Osteoblast (primary cell): ENCODE results near the gene SERPINB4. TPM values are rescaled to one million over a fixed set of nuclear protein-coding genes. Genes with fewer than 3 reads are reported as not detected.

Source experiments
- DNase-seq: peaks from one replicate; pipeline ENCODE4 v3.0.0; 2011; ENCODE audit warnings: low spot score, mixed read lengths; ENCODE audit not compliant: insufficient read length; ENCODE audit errors: missing footprints
- H2AFZ ChIP-seq: 2 replicates; pipeline ENCODE4 v1.6.0; 2011; ENCODE audit warnings: mild to moderate bottlenecking, low read length
- H3K27ac ChIP-seq: 2 replicates; pipeline ENCODE4 v1.5.1; 2011; ENCODE audit warnings: mild to moderate bottlenecking, low read depth, low read length, moderate library complexity
- H3K27me3 ChIP-seq: 2 replicates; pipeline ENCODE4 v1.6.0; 2012; ENCODE audit warnings: mild to moderate bottlenecking, control low read depth, inconsistent platforms, low read length, moderate library complexity; ENCODE audit not compliant: insufficient read depth
- H3K36me3 ChIP-seq: 2 replicates; pipeline ENCODE4 v1.5.1; 2011; ENCODE audit warnings: mild to moderate bottlenecking, low read length, control low read depth, moderate library complexity; ENCODE audit not compliant: insufficient read depth
- H3K4me1 ChIP-seq: 2 replicates; pipeline ENCODE4 v1.5.1; 2011; ENCODE audit warnings: mild to moderate bottlenecking, low read length, control low read depth, moderate library complexity; ENCODE audit not compliant: insufficient read depth
- H3K4me2 ChIP-seq: 2 replicates; pipeline ENCODE4 v1.6.0; 2011; ENCODE audit warnings: mild to moderate bottlenecking, low read length; ENCODE audit not compliant: insufficient read depth
- H3K4me3 ChIP-seq: fragments of 200-600 bp; sonication (generic); 3 replicates; pipeline ENCODE4 v1.5.1; 2012; ENCODE audit warnings: mild to moderate bottlenecking, low read length, inconsistent platforms; ENCODE audit not compliant: insufficient read depth
- H3K79me2 ChIP-seq: 2 replicates; pipeline ENCODE4 v1.6.0; 2012; ENCODE audit warnings: mild to moderate bottlenecking, low read length, control low read depth, inconsistent platforms; ENCODE audit not compliant: insufficient read depth
- H3K9me3 ChIP-seq: 2 replicates; pipeline ENCODE4 v1.5.1; 2011; ENCODE audit warnings: low read depth, low read length, control low read depth
- H4K20me1 ChIP-seq: 2 replicates; pipeline ENCODE4 v1.6.0; 2012; ENCODE audit warnings: mild to moderate bottlenecking, low read length, control low read depth; ENCODE audit not compliant: insufficient read depth
- total RNA-seq: library from RNA; depleted of rRNA; stranded (reverse); fragments of >200 nt; gene quantifications from 2 replicates; pipeline ENCODE4 v1.2.3, GENCODE V29; 2012
- TF ChIP-seq, protein P1 (sequence below): IDR thresholded peaks from 2 replicates; pipeline ENCODE4 v1.5.1; 2011; ENCODE audit warnings: mild to moderate bottlenecking, low read depth, low read length, moderate library complexity; ENCODE audit errors: extremely low read depth

The SERPINB4 gene
- total RNA-seq, 1 donor = not detected

DNA sequence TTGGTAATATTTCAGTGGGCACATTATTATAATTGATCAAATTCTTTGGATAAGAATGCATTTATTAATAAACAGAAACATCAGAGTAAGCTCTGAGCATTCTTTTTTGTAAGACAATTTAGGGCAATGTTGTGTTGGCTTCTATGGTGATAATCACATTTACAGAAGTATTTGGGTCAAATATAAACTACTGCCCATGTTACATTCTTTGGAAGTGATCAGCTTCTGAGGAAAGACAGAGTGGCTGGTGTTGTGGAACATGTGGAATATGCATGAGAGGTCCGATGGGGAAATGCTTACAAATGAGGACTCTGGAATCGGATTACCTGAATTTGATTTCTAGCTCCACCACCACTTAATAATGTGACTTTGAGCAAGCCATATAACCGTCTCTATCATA is 37.5 kb downstream of the SERPINB4 start:
- H3K4me3 ChIP-seq = no peak overlapping the region
- H3K36me3 ChIP-seq = no peaks in the 10 kb centered on the region
- no peaks in the 10 kb centered on the region for H3K79me2 ChIP-seq
- no peak overlapping the region for H3K4me2 ChIP-seq
- DNase-seq = no peak
- H2AFZ ChIP-seq = no peak overlapping the region
- H3K27ac ChIP-seq = no peak overlapping the region
- TF ChIP-seq, protein P1, sequence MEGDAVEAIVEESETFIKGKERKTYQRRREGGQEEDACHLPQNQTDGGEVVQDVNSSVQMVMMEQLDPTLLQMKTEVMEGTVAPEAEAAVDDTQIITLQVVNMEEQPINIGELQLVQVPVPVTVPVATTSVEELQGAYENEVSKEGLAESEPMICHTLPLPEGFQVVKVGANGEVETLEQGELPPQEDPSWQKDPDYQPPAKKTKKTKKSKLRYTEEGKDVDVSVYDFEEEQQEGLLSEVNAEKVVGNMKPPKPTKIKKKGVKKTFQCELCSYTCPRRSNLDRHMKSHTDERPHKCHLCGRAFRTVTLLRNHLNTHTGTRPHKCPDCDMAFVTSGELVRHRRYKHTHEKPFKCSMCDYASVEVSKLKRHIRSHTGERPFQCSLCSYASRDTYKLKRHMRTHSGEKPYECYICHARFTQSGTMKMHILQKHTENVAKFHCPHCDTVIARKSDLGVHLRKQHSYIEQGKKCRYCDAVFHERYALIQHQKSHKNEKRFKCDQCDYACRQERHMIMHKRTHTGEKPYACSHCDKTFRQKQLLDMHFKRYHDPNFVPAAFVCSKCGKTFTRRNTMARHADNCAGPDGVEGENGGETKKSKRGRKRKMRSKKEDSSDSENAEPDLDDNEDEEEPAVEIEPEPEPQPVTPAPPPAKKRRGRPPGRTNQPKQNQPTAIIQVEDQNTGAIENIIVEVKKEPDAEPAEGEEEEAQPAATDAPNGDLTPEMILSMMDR = no peak
- no peaks in the 10 kb centered on the region for H4K20me1 ChIP-seq
- H3K27me3 ChIP-seq = no peaks in the 10 kb centered on the region
- no peaks in the 10 kb centered on the region for H3K9me3 ChIP-seq
- H3K4me1 ChIP-seq = no peaks in the 10 kb centered on the region

DNA sequence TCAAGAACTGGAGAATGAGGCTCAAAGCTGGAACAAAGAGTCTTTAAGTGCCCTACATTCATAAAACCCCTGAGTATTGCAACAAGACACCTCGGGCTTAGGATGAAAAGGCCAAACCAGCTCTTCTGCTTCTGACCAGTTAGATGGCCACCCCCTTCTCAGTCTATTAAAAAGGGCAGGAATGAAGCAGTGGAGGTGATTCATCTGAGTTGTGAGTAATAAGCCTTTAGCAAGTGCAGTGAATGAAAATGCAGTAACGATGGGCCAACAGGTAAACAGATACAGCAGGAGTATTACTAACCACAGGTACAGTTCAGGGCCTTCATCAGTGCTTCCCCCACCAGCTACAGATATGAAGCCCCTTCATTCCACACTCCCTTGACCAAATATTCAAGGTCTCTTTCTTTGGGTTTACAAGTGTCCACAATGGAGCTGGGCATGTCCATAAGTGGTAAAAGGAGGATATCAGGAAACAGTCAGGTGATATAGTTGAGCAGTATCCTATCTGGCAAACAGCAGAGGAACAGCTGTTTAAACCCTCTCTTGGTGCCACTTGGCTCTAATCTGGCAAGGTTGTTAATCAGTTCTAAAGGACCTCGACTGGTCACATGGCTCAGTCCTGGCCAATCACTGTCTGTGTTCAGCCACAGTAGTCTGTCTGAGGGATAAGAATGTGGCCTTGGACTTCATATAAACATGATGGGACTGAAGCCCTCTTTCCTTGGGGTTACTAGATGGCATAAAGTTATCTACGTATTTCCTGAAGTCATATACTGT is 39.1 kb downstream of the SERPINB4 start:
- Histone ChIP-seq H2AFZ (no peak overlapping the region), H3K79me2 (no peaks in the 10 kb centered on the region), H3K4me1 (no peaks in the 10 kb centered on the region), H3K9me3 (no peaks in the 10 kb centered on the region), H3K27ac (no peak overlapping the region), H3K36me3 (no peaks in the 10 kb centered on the region), H3K4me2 (no peak overlapping the region), H4K20me1 (no peaks in the 10 kb centered on the region), H3K4me3 (no peak overlapping the region), H3K27me3 (no peaks in the 10 kb centered on the region)
- DNase-seq = no peak
- TF ChIP-seq, protein P1 = no peak

DNA sequence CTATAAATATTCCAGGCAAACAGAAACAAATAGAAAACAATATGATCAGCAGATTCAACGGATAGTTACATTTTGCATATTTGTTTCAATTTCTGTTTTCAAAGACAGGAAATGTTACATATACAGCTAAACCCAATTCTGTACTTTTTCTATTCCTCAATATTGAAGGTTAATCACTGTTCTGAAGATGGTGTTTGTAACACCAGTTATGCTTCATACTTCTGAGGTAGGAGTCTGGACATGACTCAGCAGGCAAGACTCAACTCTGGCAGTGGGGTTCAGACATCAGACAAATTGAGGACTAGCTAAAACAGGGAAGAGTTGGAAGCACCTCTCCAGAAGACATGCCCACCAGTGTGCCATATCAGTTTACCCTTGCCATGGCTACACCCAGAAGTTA is 40.3 kb downstream of the SERPINB4 start:
- no peaks in the 10 kb centered on the region for H3K36me3 ChIP-seq
- H2AFZ ChIP-seq = no peak overlapping the region
- H3K27me3 ChIP-seq = no peaks in the 10 kb centered on the region
- no peak overlapping the region for H3K4me2 ChIP-seq
- H3K27ac ChIP-seq = no peak overlapping the region
- TF ChIP-seq, protein P1 = no peak
- H3K9me3 ChIP-seq = no peaks in the 10 kb centered on the region
- no peaks in the 10 kb centered on the region for H3K79me2 ChIP-seq
- H3K4me3 ChIP-seq = no peak overlapping the region
- H3K4me1 ChIP-seq = no peaks in the 10 kb centered on the region
- no peaks in the 10 kb centered on the region for H4K20me1 ChIP-seq
- DNase-seq = peak; percentile 47

GRCh38 chr18:63603355-63603754 is 40.7 kb downstream of the SERPINB4 start:
- Histone ChIP-seq H3K9me3 (no peaks in the 10 kb centered on the region), H3K36me3 (no peaks in the 10 kb centered on the region), H3K27ac (no peak overlapping the region), H3K79me2 (no peaks in the 10 kb centered on the region), H3K4me2 (no peak overlapping the region), H3K4me3 (no peak overlapping the region), H3K4me1 (no peaks in the 10 kb centered on the region), H2AFZ (no peak overlapping the region), H4K20me1 (no peaks in the 10 kb centered on the region), H3K27me3 (no peaks in the 10 kb centered on the region)
- TF ChIP-seq, protein P1 = no peak
- no peak for DNase-seq
